NCI-H2107 (cell line): Measurements from ENCODE around the gene C2orf76.
"Not testable (repeated sequence)": the region's sequence is repeated elsewhere in the genome, so short reads cannot be mapped to it uniquely, and the experiment has no call there.

Experiments used
- DNase-seq: peaks from one replicate; lab custom pipeline; 2025; lab: John Stamatoyannopoulos, UW

The C2orf76 gene

GRCh38 chr2:119294671-119295070, 72.0 kb downstream of the C2orf76 start:
- DNase-seq = no peak

- no peak for DNase-seq
Measured at GRCh38 chr2:119293900-119294299, 72.7 kb downstream of the C2orf76 start.

DNA sequence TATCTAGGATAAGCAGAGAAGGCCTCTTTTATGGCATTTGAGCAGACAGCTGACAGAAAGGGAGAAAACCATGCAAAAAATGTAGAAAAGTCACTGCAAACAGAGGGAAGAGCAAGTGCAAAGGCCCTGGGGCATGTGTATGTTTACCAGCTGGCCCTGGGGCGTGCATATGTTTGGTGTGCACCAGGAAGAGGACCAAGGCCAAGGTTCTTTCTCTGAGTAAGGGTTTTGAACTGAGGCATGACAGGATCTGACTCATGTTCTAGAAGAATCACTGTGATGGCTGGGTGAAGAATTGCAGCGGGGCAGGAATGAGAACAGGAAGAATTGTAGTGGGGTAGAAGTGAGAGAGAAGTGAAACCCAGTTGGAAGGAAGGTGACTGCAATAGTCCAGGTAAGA, 73.4 kb downstream of the C2orf76 start:
- DNase-seq = no peak

DNA sequence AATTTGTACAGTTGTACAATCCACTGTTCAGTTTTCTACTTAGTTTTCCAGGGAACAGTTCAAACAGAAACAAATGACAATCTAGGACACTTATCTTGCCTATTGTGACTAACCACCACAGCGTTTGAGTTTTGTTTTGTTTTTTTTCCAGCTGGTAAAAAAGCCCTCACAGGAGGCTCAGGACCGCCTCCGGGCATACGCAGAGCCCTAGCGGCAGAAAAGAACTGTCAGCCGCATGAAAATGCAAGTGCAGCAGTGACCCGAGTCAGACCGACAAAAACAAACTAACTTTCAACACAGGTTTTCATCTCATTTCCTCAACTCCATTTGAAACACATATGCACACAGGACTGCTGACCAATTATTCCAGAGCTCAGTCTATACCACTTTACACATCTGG, 74.4 kb downstream of the C2orf76 start:
- DNase-seq = no peak

- no peak for DNase-seq
Measured at GRCh38 chr2:119291588-119292167, 75.0 kb downstream of the C2orf76 start.

GRCh38 chr2:119290859-119291587, 75.6 kb downstream of the C2orf76 start:
- DNase-seq = peak; percentile 29

DNA sequence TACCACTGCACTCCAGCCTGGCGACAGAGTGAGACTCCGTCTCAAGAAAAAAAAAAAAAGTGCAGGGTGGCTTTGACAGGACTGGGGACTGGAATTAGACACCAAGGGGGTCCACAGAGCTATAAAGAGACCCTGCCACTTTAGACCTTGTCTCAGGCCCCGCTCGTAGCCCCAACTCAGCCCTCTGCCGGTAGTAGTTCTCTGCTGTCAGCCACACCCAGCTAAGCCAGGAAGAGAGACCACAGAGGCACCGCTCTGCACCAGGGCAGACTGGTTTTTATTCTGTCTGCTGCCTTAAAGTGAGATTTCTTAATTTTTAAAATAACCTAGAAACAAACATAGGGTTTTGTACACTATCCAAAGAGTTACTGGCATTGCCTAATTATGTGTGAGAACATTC, 77.0 kb downstream of the C2orf76 start:
- no peak for DNase-seq

DNA sequence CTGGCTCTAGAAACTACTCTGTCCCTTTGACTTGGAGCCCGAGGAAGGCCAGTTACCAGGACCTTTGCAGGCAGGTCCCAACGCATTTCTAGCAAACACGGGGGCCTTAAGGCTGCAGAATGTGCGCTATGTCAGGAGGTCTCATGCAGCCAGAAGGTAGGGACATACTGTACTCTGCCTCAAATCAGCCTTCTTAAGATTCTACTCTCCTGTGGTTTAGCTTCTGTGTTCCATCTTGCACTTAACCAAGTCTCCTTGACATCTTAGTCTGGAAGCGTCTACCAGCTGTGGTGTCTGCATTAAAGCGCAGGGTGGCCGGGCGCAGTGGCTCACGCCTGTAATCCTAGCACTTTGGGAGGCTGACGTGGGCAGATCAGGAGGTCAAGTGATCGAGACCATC, 77.5 kb downstream of the C2orf76 start:
- no peak for DNase-seq

GRCh38 chr2:119288576-119288975, 78.1 kb downstream of the C2orf76 start:
- no peak for DNase-seq

DNA sequence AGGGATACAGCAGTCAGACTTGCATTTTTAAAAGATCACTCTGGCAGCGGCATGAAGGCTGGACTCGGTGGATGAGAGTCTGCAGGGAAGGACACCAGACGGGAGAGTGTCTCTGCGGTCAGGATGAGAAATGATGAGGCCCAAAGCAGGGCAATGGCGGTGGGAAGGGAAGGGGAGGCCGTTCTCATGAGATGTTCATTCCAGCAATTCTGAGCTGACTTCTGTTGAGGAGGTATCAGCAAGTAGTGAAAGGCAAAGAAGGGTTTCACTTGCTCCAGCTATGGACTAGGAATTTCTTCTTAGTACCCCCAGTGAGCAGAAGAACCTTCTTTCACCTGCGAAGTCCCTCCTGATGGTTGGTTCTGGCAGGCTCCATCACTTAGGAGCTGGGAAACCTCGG, 80.0 kb downstream of the C2orf76 start:
- no peak for DNase-seq

GRCh38 chr2:119283873-119284331, 82.7 kb downstream of the C2orf76 start:
- peak; percentile 14 for DNase-seq

DNA sequence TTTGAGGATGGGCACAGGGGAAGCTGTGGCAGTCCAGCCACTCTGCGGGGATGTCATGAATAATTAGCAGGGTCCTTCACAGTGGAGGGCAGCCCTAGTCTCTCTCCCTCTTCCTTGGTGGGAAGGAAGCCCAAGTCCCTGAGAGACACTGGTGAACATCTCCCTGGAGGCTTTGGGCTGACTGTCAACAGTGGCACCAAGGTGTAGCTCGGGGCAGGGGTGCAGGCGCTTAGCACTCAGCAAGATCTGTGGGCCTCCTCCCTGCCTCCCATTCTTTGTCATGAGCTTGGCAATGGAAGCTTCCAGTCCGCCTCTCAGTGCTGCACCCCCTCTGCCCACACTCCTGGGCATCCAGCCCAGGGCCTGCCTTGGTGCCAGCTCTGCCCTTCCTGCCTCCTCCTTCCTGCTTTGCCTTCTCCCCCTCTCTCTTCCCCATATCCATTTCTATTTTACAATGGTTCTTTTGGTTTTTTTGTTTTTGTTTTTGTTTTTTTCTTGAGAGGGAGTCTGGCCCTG, 83.6 kb downstream of the C2orf76 start:
- DNase-seq = no peak

GRCh38 chr2:119282146-119282995, 84.3 kb downstream of the C2orf76 start:
- no peak for DNase-seq

- DNase-seq = no peak
Measured at GRCh38 chr2:119280680-119281079, 86.0 kb downstream of the C2orf76 start.

GRCh38 chr2:119279666-119280065, 87.0 kb downstream of the C2orf76 start:
- no peak for DNase-seq

DNA sequence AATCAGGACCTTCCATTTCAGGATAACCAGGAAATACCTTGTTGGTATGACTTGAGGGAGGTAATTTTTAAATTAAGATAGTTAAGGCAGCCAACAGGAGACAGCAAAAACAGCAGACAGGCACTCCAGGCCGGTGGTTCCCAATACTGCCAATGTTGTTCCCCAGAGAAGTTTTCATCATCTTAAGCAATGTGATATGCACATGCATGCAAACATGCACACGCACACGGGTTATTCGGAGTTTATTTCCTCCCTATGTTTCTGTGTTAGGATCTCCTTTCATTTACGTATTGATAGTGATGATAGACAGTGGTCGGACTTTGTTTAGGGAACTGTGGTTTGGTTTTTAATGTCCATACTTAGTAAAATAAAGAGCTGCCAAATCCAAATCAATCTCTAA, 87.7 kb downstream of the C2orf76 start:
- no peak for DNase-seq

DNA sequence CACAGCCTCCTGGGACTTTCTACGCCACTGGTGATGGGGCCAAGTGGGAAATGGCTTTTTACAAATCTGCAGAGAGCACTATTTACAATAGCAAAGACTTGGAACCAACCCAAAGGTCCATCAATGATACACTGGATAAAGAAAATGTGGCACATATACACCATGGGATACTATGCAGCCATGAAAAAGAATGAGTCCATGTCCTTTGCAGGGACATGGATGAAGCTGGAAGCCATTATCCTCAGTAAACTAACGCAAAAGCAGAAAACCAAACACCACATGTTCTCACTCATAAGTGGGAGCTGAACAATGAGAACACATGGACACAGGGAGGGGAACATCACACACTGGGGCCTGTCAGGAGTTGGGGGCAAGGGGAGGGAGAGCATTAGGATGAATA, 88.2 kb downstream of the C2orf76 start:
- DNase-seq = not testable (repeated sequence)

GRCh38 chr2:119276864-119277263, 89.8 kb downstream of the C2orf76 start:
- DNase-seq = no peak

- DNase-seq = no peak
Measured at GRCh38 chr2:119267604-119268003, 99.0 kb downstream of the C2orf76 start.

DNA sequence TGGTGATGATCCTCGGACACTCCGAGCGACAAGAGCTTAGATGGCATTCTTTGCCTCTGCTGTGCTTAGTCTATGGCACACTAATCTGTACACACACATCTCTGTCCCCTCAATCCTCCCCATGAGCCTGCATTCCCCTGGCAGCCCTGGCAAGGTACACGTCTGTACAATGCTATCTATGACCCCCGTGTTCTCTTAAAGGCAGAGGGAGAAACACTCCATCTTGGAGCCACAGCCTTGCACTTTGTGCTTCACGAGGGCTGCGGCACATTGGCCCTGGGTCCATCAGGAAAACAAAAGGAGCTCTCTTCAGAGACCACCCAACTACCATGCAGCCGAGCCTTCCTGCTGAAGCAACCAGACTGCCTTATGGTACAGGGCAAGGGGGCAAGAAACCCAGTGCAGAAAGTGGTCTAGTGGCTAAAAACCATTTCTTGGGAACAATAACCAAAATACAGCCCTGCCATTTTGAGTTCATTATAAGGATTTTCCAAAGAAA, 100.5 kb downstream of the C2orf76 start:
- no peak for DNase-seq

DNA sequence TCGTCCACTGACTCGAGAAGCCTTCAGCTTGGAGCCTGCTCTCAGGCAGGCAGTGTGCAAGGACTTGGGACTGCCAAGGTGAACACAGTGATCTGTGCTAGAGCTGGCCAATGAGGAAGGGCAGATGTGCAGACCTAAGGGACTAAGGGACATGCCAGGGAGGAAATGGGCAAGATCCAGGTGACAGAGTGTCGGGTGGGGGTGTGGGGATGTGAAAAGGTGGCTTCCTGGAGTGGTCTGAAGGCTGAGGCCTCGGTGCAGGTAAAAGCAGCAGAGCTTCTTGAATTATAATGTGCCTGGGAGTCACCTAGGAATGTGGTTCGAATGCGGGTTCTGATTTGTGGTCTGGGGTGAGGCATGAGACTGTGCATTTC, 101.0 kb downstream of the C2orf76 start:
- no peak for DNase-seq
